ENCODE data around the gene KCTD2.
"Not testable (repeated sequence)": the region's sequence is repeated elsewhere in the genome, so short reads cannot be mapped to it uniquely, and the experiment has no call there.

The KCTD2 gene

DNA sequence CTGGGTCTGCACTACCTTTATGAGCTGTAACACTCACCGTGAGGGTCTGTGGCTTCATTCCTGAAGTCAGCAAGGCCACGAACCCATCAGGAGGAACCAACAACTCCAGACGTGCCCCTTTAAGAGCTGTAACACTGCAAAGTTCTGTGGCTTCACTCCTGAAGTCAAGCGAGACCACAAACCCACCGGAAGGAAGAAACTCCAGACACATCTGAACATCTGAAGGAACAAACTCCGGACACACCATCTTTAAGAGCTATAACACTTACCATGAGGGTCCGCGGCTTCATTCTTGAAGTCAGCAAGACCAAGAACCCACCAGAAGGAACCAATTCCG lies 21.7 kb upstream of the KCTD2 start:
- not testable (repeated sequence) for H2BK5ac ChIP-seq (ENCODE audit: low read length); H3K4me1 ChIP-seq (ENCODE audit: control insufficient read depth, low read depth, low read length); H4K5ac ChIP-seq (ENCODE audit: low read length); H3K4ac ChIP-seq (ENCODE audit: low read depth, low read length); DNase-seq; H2BK15ac ChIP-seq (replicated peaks; ENCODE audit: low read depth); H3K27ac ChIP-seq (ENCODE audit: low read depth, low read length); H4K8ac ChIP-seq (ENCODE audit: low read depth, low read length); H3K79me1 ChIP-seq (ENCODE audit: low read length); H3K4me2 ChIP-seq (ENCODE audit: low read length); H3K79me2 ChIP-seq (ENCODE audit: control insufficient read depth, insufficient read depth, low read length); H3K36me3 ChIP-seq (ENCODE audit: control insufficient read depth, insufficient read depth, low read length); H3K23ac ChIP-seq (ENCODE audit: low read length); H3K56ac ChIP-seq (ENCODE audit: low read length); H3K9ac ChIP-seq (ENCODE audit: low read length); H3K18ac ChIP-seq (ENCODE audit: low read length); H2BK120ac ChIP-seq (ENCODE audit: low read depth, low read length); H3K4me3 ChIP-seq (ENCODE audit: low read length); H2AK5ac ChIP-seq (ENCODE audit: low read length); H3K27me3 ChIP-seq (ENCODE audit: insufficient read depth, low read length, poor library complexity)
- WGBS (ENCODE audit: extremely low coverage, insufficient coverage, low lambda C conversion rate) = no CpG with 5 or more reads among the region's 9 CpGs

GRCh38 chr17:75026650-75027049 lies 20.4 kb upstream of the KCTD2 start:
- not testable (repeated sequence) for H4K5ac ChIP-seq (ENCODE audit: low read length); H3K79me1 ChIP-seq (ENCODE audit: low read length); H3K4me3 ChIP-seq (ENCODE audit: low read length); H3K4me1 ChIP-seq (ENCODE audit: control insufficient read depth, low read depth, low read length); H3K4ac ChIP-seq (ENCODE audit: low read depth, low read length); H2AK5ac ChIP-seq (ENCODE audit: low read length); DNase-seq; H3K18ac ChIP-seq (ENCODE audit: low read length); H4K8ac ChIP-seq (ENCODE audit: low read depth, low read length); H3K27ac ChIP-seq (ENCODE audit: low read depth, low read length); H3K4me2 ChIP-seq (ENCODE audit: low read length); H3K56ac ChIP-seq (ENCODE audit: low read length); H3K23ac ChIP-seq (ENCODE audit: low read length); H3K36me3 ChIP-seq (ENCODE audit: control insufficient read depth, insufficient read depth, low read length); H3K79me2 ChIP-seq (ENCODE audit: control insufficient read depth, insufficient read depth, low read length); H2BK120ac ChIP-seq (ENCODE audit: low read depth, low read length); H2BK5ac ChIP-seq (ENCODE audit: low read length); H2BK15ac ChIP-seq (replicated peaks; ENCODE audit: low read depth); H3K27me3 ChIP-seq (ENCODE audit: insufficient read depth, low read length, poor library complexity); H3K9ac ChIP-seq (ENCODE audit: low read length)
- WGBS (ENCODE audit: extremely low coverage, insufficient coverage, low lambda C conversion rate) = no CpG with 5 or more reads among the region's 2 CpGs

- Histone ChIP-seq H4K8ac (ENCODE audit: low read depth, low read length) (no peak overlapping the region), H3K27ac (ENCODE audit: low read depth, low read length) (no peak overlapping the region), H3K36me3 (ENCODE audit: control insufficient read depth, insufficient read depth, low read length) (no peaks in the 10 kb centered on the region), H3K56ac (ENCODE audit: low read length) (no peak overlapping the region), H3K27me3 (ENCODE audit: insufficient read depth, low read length, poor library complexity) (no peaks in the 10 kb centered on the region), H2BK120ac (ENCODE audit: low read depth, low read length) (no peak overlapping the region), H4K5ac (ENCODE audit: low read length) (no peak overlapping the region), H3K79me1 (ENCODE audit: low read length) (no peaks in the 10 kb centered on the region), H3K4me1 (ENCODE audit: control insufficient read depth, low read depth, low read length) (no peaks in the 10 kb centered on the region), H3K4me2 (ENCODE audit: low read length) (no peak overlapping the region), H3K9ac (ENCODE audit: low read length) (no peak overlapping the region), H3K4me3 (ENCODE audit: low read length) (no peak overlapping the region), H2BK5ac (ENCODE audit: low read length) (no peak overlapping the region), H3K4ac (ENCODE audit: low read depth, low read length) (no peak overlapping the region), H2BK15ac (replicated peaks; ENCODE audit: low read depth) (no peak overlapping the region), H3K79me2 (ENCODE audit: control insufficient read depth, insufficient read depth, low read length) (no peaks in the 10 kb centered on the region), H2AK5ac (ENCODE audit: low read length) (no peak overlapping the region), H3K18ac (ENCODE audit: low read length) (no peak overlapping the region), H3K23ac (ENCODE audit: low read length) (no peak overlapping the region)
- no CpG with 5 or more reads among the region's 8 CpGs for WGBS (ENCODE audit: extremely low coverage, insufficient coverage, low lambda C conversion rate)
- no peak for DNase-seq
Measured at GRCh38 chr17:75030161-75030560, 16.9 kb upstream of the KCTD2 start.

DNA sequence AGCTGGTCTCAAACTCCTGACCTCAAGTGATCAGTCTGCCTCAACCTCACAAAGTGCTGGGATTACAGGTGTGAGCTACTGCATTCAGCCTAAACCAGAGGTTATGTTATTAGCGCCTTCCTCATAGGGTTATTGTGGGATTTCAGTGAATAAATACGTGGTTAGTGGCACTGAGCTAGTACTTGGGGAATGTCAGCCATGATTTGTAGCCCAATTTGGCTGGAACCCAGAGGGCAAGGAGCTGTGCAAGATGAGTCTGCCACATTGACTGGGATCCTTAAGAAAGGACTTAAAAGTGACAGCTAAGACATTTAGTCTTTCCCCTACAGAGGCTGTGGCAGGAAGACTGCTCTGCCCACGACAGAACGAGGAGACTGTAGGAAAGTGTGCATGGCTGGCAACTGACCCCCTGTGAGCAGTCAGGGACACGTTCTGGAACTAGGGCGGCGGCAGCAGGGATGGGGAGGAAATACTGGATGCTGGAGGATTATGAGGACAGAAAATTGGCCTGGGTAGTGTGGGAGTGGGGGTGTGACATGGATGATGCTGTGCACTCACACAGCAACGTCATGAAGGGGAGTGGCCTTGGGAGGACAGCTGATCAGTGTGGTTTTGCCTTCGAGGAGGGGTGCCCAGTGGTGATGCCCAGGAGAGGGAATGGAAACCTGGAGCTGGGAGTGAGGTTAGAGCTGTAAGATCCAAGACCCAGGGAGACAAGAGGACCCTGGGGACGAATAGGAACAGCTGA lies 14.9 kb upstream of the KCTD2 start:
- Histone ChIP-seq H3K56ac (ENCODE audit: low read length) (no peak overlapping the region), H3K23ac (ENCODE audit: low read length) (no peak overlapping the region), H3K36me3 (ENCODE audit: control insufficient read depth, insufficient read depth, low read length) (no peaks in the 10 kb centered on the region), H4K5ac (ENCODE audit: low read length) (no peak overlapping the region), H3K27ac (ENCODE audit: low read depth, low read length) (no peak overlapping the region), H3K9ac (ENCODE audit: low read length) (no peak overlapping the region), H3K79me1 (ENCODE audit: low read length) (no peaks in the 10 kb centered on the region), H3K4me1 (ENCODE audit: control insufficient read depth, low read depth, low read length) (no peaks in the 10 kb centered on the region), H2BK120ac (ENCODE audit: low read depth, low read length) (no peak overlapping the region), H3K4ac (ENCODE audit: low read depth, low read length) (no peak overlapping the region), H3K4me3 (ENCODE audit: low read length) (no peak overlapping the region), H3K79me2 (ENCODE audit: control insufficient read depth, insufficient read depth, low read length) (no peaks in the 10 kb centered on the region), H3K27me3 (ENCODE audit: insufficient read depth, low read length, poor library complexity) (no peaks in the 10 kb centered on the region), H3K4me2 (ENCODE audit: low read length) (no peak overlapping the region), H4K8ac (ENCODE audit: low read depth, low read length) (no peak overlapping the region), H2BK15ac (replicated peaks; ENCODE audit: low read depth) (no peak overlapping the region), H3K18ac (ENCODE audit: low read length) (no peak overlapping the region), H2AK5ac (ENCODE audit: low read length) (no peak overlapping the region), H2BK5ac (ENCODE audit: low read length) (no peak overlapping the region)
- DNase-seq = peak; percentile 53
- WGBS (ENCODE audit: extremely low coverage, insufficient coverage, low lambda C conversion rate) = no CpG with 5 or more reads among the region's 10 CpGs

GRCh38 chr17:75032720-75033280 lies 14.2 kb upstream of the KCTD2 start:
- Histone ChIP-seq H3K4me2 (ENCODE audit: low read length) (no peak overlapping the region), H3K56ac (ENCODE audit: low read length) (no peak overlapping the region), H3K27me3 (ENCODE audit: insufficient read depth, low read length, poor library complexity) (no peaks in the 10 kb centered on the region), H3K9ac (ENCODE audit: low read length) (no peak overlapping the region), H2BK5ac (ENCODE audit: low read length) (no peak overlapping the region), H3K36me3 (ENCODE audit: control insufficient read depth, insufficient read depth, low read length) (no peaks in the 10 kb centered on the region), H3K4me1 (ENCODE audit: control insufficient read depth, low read depth, low read length) (no peaks in the 10 kb centered on the region), H4K5ac (ENCODE audit: low read length) (no peak overlapping the region), H3K4ac (ENCODE audit: low read depth, low read length) (no peak overlapping the region), H3K4me3 (ENCODE audit: low read length) (no peak overlapping the region), H3K79me2 (ENCODE audit: control insufficient read depth, insufficient read depth, low read length) (no peaks in the 10 kb centered on the region), H2AK5ac (ENCODE audit: low read length) (no peak overlapping the region), H2BK15ac (replicated peaks; ENCODE audit: low read depth) (no peak overlapping the region), H4K8ac (ENCODE audit: low read depth, low read length) (no peak overlapping the region), H2BK120ac (ENCODE audit: low read depth, low read length) (no peak overlapping the region), H3K27ac (ENCODE audit: low read depth, low read length) (no peak overlapping the region), H3K23ac (ENCODE audit: low read length) (no peak overlapping the region), H3K79me1 (ENCODE audit: low read length) (no peaks in the 10 kb centered on the region), H3K18ac (ENCODE audit: low read length) (no peak overlapping the region)
- WGBS (ENCODE audit: extremely low coverage, insufficient coverage, low lambda C conversion rate) = no CpG with 5 or more reads among the region's 13 CpGs
- DNase-seq = no peak
